Measurements from ENCODE around the gene LBHD2.
A peak's percentile ranks its signal among the peaks of the same experiment; 100 is the strongest.

DNA sequence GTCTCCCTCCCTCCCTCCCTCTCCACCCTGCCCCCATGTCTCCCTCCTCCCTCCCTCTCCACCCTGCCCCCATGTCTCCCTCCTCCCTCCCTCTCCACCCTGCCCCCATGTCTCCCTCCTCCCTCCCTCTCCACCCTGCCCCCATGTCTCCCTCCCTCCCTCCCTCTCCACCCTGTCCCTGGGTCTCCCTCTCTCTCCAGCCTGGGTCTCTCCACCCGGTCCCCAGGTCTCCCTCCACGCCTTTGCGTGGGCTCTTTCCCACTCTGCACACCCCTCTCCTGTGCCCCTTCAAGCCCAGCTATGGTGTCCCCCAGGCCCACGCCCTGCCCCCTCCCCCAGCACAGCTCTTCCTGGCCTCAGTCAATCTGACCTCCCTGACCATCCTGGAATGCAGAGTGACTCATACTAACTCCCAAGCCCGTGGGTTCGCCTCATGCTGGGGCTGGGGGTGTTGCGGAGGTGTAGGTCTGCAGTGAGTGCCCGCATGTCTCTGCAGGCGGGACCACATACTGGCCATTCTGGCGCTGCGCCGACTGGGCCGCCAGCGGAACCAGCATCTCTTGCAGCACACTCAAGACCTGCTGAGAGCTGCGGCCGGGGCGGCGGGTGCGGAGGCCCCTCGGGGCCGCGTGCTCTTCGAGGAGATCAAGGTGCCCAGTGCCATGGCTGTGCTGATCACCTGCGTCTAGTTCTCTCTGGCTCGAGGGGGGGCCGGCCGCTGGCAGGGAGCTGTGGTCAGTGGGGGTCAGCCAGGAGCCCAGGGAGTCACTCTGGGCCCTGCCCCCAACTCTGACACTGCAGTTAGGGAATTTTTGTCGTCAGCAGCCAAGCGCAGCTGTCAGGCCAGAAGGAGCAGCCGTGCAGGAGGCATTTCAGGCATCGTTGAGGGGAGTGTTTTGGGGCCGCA, 25.8 kb downstream of the LBHD2 start:
- TF ChIP-seq, protein P1, sequence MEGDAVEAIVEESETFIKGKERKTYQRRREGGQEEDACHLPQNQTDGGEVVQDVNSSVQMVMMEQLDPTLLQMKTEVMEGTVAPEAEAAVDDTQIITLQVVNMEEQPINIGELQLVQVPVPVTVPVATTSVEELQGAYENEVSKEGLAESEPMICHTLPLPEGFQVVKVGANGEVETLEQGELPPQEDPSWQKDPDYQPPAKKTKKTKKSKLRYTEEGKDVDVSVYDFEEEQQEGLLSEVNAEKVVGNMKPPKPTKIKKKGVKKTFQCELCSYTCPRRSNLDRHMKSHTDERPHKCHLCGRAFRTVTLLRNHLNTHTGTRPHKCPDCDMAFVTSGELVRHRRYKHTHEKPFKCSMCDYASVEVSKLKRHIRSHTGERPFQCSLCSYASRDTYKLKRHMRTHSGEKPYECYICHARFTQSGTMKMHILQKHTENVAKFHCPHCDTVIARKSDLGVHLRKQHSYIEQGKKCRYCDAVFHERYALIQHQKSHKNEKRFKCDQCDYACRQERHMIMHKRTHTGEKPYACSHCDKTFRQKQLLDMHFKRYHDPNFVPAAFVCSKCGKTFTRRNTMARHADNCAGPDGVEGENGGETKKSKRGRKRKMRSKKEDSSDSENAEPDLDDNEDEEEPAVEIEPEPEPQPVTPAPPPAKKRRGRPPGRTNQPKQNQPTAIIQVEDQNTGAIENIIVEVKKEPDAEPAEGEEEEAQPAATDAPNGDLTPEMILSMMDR (IDR thresholded peaks at IDR 0.05), result no peak
- peak in 1 of 4 donors; percentile 18 for TF ChIP-seq POLR2AphosphoS5 (IDR thresholded peaks at IDR 0.05)
- TF ChIP-seq POLR2A (IDR thresholded peaks at IDR 0.05), result no peak
